Measurements from ENCODE around the gene MYO10. TPM values are rescaled to one million over a fixed set of nuclear protein-coding genes. Genes with fewer than 3 reads are reported as not detected.

Gene MYO10
- total and polyA plus RNA-seq, 2 of the 8 experiments (the other 6 are each of a cell fraction or from before 2014, with no cell fraction given): 21.5 to 107 TPM

- H3K23ac ChIP-seq (ENCODE audit: insufficient read length): no peak overlapping the region
- H3K23me2 ChIP-seq (ENCODE audit: low read depth, low read length): no peaks in the 10 kb centered on the region; the same call in 1 of the 2 replicates
- H2BK5ac ChIP-seq (ENCODE audit: low read depth, low read length): no peak overlapping the region
- H3K9me3 ChIP-seq (ENCODE audit: insufficient read depth in 2 of 2, low read depth in 1 of 2, low read length in 1 of 2): peaks cover 2 to 6% of the 10 kb centered on the region in 2 experiments; a peak in 3 of 4 replicates
- no peaks in the 10 kb centered on the region for H4K20me1 ChIP-seq (replicated peaks in 1 of 2; ENCODE audit: control insufficient read depth in 1 of 2, insufficient read depth in 2 of 2, low read length in 2 of 2)
- H3K18ac ChIP-seq (ENCODE audit: extremely low read depth, low read length): no peak overlapping the region
- H3K4me2 ChIP-seq (ENCODE audit: insufficient read depth in 1 of 2, low read depth in 2 of 2, low read length in 2 of 2): no peak overlapping the region
- WGBS, 2 experiments (ENCODE audit: extremely low coverage in 1 of 2, insufficient coverage in 1 of 2, insufficient read length in 1 of 2, insufficient replicate concordance in 2 of 2, low coverage in 1 of 2, low lambda C conversion rate in 2 of 2, missing lambda C conversion rate in 1 of 2): 89% methylated on average over 11 of the region's 11 CpGs; no CpG with 5 or more reads in 1 of the 2 experiments
- H2AK5ac ChIP-seq (ENCODE audit: low read depth, low read length): no peak overlapping the region
- ChIA-PET POLR2A (ENCODE audit: partially characterized antibody) (no interaction called here), CTCF (ENCODE audit: partially characterized antibody) (interaction anchor here (1.7 kb wide), 1 partner anchor 46 kb away, joined by 4 read pairs; no protein-coding TSS in a partner anchor)
- no peaks in the 10 kb centered on the region for H3K36me3 ChIP-seq (ENCODE audit: control insufficient read depth in 2 of 4, insufficient read depth in 4 of 4, low read length in 3 of 4)
- no peak overlapping the region for H2BK20ac ChIP-seq (ENCODE audit: low read length)
- no peaks in the 10 kb centered on the region for H3K79me2 ChIP-seq (ENCODE audit: control insufficient read depth in 1 of 2, insufficient read depth in 2 of 2, low read length in 2 of 2)
- no peak overlapping the region for H3K4me3 ChIP-seq (ENCODE audit: extremely low read depth in 1 of 4, insufficient read depth in 2 of 4, low read depth in 3 of 4, low read length in 4 of 4)
- DNase-seq (ENCODE audit: low read depth in 1 of 2, low spot score in 2 of 2) (no peak), FAIRE-seq (no peak)
- H3K4me1 ChIP-seq (replicated peaks in 1 of 4; ENCODE audit: control insufficient read depth in 3 of 4, insufficient read depth in 4 of 4, low read length in 3 of 4): 0 out of 7 replicates have a peak, but pooled peaks cover 0 to 3% (median 0%) of the 10 kb centered on the region in 4 experiments
- no peak overlapping the region for H2AFZ ChIP-seq (ENCODE audit: low read length)
- no peak overlapping the region for H4K8ac ChIP-seq (ENCODE audit: extremely low read depth, insufficient read depth, low read length)
- no peak overlapping the region for H2BK120ac ChIP-seq (replicated peaks; ENCODE audit: low read depth, low read length)
- no peaks in the 10 kb centered on the region for H3K27me3 ChIP-seq (replicated peaks in 1 of 4; ENCODE audit: control insufficient read depth in 3 of 4, extremely low read depth in 1 of 4, insufficient read depth in 3 of 4, low read length in 3 of 4)
- TF ChIP-seq ATF3 (IDR thresholded peaks at IDR 0.05; ENCODE audit: insufficient read depth, low read depth, low read length): no peak
- TF ChIP-seq RFX5 (IDR thresholded peaks at IDR 0.05; ENCODE audit: borderline replicate concordance, low read depth, low read length): no peak
- no peak for TF ChIP-seq SIN3A (conservative IDR thresholded peaks at IDR 0.05 in 1 of 2, IDR thresholded peaks at IDR 0.05 in 1 of 2; ENCODE audit: low read depth in 1 of 2, low read length in 2 of 2)
- TF ChIP-seq MAX (IDR thresholded peaks at IDR 0.05): no peak
- H3K27ac ChIP-seq (ENCODE audit: low read depth, low read length): no peak overlapping the region
- no peak overlapping the region for H2BK12ac ChIP-seq (ENCODE audit: low read depth, low read length)
- H3K4ac ChIP-seq (replicated peaks; ENCODE audit: insufficient read length, low read depth, low read length): no peak overlapping the region
- H3K56ac ChIP-seq (replicated peaks; ENCODE audit: insufficient read length, low read depth, low read length): no peak overlapping the region
- H2BK15ac ChIP-seq (ENCODE audit: low read length): no peak overlapping the region
- no peak overlapping the region for H3K9ac ChIP-seq (replicated peaks in 1 of 4; ENCODE audit: extremely low read depth in 1 of 4, low read depth in 3 of 4, low read length in 3 of 4)
- no peak overlapping the region for H3K14ac ChIP-seq (ENCODE audit: insufficient read length)
- H3K79me1 ChIP-seq (ENCODE audit: low read depth, low read length): no peaks in the 10 kb centered on the region
- H4K91ac ChIP-seq (replicated peaks; ENCODE audit: insufficient read length, low read length): no peak overlapping the region
- H4K5ac ChIP-seq (ENCODE audit: insufficient read length, low read depth, low read length): no peak overlapping the region
These were observed 291.7 kb downstream of the MYO10 start for GRCh38 chr5:16644301-16644889.
